AML-193 (cell line): ENCODE measurements around the gene TSPO.

Experiments used
- DNase-seq, 2 experiments: peaks; one replicate each; lab custom pipeline; 2025; lab: John Stamatoyannopoulos, UW

TSPO gene

GRCh38 chr22:43179146-43179910 is 28.0 kb downstream of the TSPO start:
- no peak for DNase-seq

DNA sequence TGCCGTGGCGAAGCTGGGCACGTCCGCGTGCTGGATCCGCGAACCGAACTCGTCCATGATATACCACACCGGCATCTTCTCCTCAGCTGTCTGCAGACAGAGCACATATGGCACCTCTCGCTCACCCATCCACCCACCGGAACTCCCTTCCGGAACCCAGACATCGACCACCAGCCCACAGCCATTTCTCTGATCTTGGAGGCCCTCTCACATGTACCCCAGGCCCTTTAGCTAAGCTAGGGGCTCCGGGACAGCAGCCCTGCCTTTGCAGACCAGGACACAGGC is 28.5 kb downstream of the TSPO start:
- no peak for DNase-seq

GRCh38 chr22:43180670-43181069 is 29.3 kb downstream of the TSPO start:
- no peak for DNase-seq

GRCh38 chr22:43181321-43182076 is 30.1 kb downstream of the TSPO start:
- DNase-seq: no peak

DNA sequence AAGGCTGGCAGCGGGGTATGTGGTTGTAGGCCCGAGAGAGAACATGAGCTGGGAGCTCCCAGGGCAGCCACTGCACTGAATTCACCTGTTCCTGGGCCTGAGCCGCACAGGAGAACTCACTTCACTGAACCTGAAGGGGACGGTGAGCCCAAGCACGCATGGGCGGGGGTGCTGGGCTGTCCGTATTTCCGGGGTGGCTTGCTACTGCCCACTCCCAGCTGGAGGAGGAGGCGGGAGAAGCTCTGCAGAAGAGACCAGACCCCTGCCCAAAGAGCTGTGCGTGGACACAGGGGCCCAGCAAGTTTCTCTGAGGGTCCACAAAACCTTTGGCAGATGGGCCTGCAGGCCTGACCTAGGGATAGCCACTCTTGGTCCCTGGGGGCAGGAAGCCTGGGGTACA is 30.8 kb downstream of the TSPO start:
- no peak for DNase-seq

- no peak for DNase-seq
Measured at GRCh38 chr22:43182726-43183125, 31.4 kb downstream of the TSPO start.

DNA sequence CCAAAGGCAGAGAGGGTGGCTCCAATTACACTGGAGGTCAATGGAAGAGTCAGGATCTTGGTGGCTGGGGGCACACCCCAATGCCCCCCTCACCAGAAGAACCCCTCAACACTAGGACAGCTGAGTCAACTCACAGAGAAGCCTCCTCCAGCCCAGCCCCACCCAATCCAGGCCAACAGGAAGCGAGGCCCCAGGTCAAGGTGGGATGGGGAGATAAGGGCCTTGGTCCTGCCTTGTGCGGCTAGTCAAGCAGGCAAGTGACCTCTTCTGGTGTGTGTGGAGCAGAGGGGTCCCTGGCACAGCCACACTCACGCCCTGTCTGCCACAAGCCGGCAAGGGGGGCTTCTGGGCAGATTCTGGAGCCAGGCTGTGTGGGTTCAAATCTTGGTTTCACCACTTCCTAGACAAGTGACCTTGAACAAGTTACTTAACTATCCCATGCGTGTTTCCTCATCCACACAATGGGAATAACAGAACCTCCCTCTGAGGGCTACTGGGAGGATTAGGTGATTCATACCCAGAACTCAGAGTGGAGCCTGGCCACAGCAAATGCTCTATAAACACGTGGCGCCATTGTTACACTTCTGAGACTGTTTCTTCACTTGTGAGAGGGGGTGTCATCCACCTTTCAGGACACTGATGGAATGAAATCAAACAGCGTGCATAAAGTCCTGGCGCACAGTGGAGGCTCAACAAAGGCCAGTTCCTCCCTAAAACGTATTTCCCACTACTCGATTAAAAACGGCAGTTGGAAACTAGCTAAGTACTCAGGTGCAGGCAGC is 32.3 kb downstream of the TSPO start:
- no peak for DNase-seq

DNA sequence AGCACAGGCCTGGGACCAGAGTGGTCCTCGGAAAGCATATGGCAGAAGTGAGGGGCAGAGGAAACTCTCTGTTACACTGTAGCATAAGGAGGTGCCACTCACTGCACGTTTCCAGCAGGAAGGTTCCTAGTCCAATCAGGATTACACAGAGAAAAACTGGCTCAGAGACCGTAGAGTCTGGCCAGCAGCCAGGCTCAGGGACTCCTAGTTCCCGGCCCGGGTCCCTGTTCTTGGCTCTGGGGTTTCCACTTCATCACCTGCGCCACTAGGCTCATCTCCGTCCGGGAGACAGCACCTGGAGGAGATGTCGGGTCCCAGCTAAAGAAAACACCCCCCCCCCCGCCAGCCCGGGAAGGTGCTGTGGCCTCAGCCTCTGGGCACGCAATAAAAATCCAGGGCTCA is 34.5 kb downstream of the TSPO start:
- peak in 1 of 2 experiments; percentile 19 for DNase-seq

DNA sequence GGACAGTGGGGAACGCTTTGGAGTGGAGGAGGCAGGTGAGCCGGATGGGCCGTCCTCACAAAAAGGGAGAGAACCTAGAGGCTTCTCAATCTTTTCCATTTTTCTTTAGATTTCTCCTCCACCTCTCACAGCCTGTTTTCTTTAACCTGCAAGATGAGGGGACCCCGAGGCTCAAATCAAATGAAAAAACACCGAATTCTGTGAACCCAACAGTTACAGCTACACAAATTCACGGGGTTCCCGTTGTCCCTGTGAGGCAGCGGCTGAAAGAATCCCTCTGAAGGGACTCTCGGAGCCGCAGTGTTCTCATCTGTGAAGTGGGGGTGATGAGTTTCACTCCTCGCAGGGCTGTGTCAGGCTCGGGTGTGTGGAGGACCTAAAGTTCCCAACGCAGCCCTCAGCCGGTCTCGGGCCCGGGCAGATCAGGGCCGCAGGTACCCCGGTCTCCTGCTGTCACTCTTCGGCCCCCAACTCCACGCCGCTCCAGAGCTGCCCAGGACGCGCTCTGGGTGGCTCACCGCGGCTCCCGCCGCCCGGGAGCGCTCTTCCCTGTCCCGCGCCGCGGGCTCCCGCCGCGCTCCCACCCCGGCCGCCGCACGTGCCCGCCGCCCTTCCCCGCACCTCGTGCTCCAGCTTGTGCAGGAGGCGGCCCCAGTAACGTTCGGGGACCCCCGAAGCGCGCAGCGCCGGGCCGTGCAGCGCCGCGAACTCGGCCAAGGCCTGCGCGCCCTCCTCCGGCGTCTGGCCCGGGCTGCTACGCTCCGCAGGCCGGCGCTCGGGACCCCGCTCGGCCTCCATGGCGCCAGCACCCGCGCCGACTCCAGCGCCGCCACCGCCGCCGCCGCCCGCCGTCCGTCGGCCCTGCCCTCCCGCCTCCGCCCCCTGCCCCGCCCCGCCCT is 35.2 kb downstream of the TSPO start, which contains the start of gene TTLL12:
Gene TTLL12, minus strand, starts transcription at position 863 of the 899 bp plus-strand sequence. Its CDS starts 65 bp downstream, at position 798.
- peak in 1 of 2 experiments; percentile 19 for DNase-seq

- DNase-seq: peak; percentile 83 to 86
Measured at GRCh38 chr22:43187171-43188099, 36.1 kb downstream of the TSPO start.

- no peak for DNase-seq
Measured at GRCh38 chr22:43188829-43189545, 37.6 kb downstream of the TSPO start.

DNA sequence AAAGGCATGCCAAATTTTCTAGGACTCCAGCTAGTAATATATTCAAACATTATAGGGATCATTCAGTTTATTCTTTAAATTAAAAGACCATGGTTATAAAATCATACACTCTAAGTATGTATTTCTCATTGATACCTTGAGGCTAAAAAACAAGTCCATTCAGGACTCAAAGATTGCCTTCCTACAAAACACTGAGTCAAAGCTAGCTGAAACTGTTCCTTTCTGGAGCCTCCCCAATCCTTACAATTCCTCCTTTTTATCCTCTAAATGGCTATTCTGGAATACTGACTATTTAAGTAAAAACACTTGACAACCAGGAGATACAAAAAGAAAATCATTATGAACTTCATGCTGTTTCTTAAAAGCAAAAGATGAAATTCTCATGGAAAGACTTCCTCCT is 40.5 kb downstream of the TSPO start:
- no peak for DNase-seq

DNA sequence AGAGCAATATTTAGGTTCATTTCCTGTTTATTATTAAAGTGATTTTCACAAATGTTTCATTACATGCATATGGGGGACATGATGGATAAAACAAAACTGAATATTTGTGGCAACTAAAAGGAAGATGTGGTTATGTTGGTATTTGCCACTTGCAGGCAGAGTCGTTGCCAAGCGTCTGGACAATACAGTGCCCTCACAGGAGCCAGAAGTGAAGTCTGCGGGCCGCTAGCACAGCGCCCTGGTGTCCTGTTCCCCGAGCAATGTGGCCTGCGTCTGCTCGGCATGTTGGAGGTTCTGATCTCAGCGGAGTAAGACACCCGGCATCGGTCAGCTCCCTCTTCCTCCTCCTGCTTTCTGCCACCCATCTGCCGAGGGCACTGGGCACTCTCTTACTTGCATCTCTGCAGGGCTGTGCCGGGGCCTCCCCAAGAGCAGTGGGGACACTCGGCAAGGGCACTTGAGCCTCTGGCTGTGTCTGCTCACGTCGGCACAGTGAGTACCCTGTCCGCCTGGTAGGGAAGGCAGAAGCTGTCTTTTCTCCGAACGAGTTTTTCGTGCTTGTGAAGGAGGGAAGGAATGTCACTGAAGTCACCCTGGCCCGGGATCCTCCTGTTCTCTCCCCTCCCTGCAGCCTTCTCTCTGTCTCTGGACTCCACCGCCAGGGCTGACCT is 46.0 kb downstream of the TSPO start:
- no peak for DNase-seq

- DNase-seq: no peak
Measured at GRCh38 chr22:43198126-43198525, 46.8 kb downstream of the TSPO start.

- DNase-seq: no peak
Measured at GRCh38 chr22:43198936-43199335, 47.6 kb downstream of the TSPO start.

DNA sequence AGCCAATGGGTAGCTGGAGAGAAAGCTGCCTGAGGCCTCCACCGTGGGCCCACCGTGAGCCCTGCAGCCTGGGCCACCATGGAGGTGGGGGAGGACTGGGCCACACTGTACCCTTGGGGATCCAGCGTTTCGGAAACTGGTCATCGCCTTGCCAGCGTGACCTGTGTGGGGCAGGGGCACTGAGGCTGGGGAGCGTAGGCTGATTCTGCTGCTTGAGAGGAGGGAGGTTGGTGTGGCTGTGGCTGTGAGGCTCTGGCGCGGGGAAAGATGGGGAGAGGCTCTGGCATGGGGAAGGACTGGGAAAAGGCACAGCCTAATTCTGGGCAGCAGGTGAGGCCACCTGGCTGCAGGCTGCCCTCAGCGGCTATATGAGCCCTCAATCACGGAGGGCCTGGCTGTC is 48.2 kb downstream of the TSPO start:
- DNase-seq: no peak

GRCh38 chr22:43200031-43200430 is 48.7 kb downstream of the TSPO start:
- no peak for DNase-seq

GRCh38 chr22:43200555-43200954 is 49.2 kb downstream of the TSPO start:
- DNase-seq: no peak

GRCh38 chr22:43201486-43202219 is 50.3 kb downstream of the TSPO start:
- no peak for DNase-seq
